Measurements from ENCODE around the gene YJEFN3.

DNA sequence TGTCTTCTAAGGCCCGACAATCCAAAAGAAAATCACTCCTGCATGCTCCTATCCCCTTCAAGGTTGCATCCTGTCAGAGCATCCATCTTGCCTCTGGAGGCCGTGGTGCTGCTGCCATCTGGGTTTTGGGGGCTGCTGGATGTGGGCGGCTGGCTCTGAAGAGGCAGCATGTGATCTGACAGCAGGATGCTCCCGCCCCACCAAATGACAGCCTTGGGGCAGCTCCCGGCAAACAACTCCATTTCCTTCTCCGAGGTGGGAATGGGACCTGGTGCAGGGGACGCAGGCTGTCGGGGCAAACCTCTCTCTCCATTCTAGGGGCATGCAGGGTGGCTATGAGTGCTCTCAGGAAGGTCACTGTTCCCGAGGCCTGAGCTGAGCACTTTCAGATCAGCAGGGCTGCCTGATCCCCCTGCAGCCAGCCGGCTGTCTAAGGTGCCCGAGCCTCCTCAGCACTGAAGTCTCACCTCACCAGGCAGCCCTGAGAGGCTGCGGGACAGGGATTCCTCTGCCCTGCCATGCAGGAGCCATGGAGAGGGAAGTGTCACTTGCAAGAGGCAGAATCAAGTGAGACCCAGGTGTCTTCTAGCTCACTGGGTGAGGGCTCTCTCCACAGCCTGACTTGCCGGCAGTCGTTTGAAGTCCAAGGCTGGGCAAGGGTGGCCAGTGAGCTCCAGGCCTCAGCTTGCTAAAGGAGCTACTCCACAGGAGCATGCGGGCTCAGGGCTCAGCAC is 42.2 kb upstream of the YJEFN3 start:
- TF ChIP-seq, protein P1, sequence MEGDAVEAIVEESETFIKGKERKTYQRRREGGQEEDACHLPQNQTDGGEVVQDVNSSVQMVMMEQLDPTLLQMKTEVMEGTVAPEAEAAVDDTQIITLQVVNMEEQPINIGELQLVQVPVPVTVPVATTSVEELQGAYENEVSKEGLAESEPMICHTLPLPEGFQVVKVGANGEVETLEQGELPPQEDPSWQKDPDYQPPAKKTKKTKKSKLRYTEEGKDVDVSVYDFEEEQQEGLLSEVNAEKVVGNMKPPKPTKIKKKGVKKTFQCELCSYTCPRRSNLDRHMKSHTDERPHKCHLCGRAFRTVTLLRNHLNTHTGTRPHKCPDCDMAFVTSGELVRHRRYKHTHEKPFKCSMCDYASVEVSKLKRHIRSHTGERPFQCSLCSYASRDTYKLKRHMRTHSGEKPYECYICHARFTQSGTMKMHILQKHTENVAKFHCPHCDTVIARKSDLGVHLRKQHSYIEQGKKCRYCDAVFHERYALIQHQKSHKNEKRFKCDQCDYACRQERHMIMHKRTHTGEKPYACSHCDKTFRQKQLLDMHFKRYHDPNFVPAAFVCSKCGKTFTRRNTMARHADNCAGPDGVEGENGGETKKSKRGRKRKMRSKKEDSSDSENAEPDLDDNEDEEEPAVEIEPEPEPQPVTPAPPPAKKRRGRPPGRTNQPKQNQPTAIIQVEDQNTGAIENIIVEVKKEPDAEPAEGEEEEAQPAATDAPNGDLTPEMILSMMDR (conservative IDR thresholded peaks at IDR 0.05 in 1 of 2, IDR thresholded peaks at IDR 0.05 in 1 of 2; ENCODE audit: extremely low read depth in 1 of 2, insufficient read depth in 1 of 2, low read depth in 1 of 2, low read length in 2 of 2) = no peak
- no peak for TF ChIP-seq EZH2 (IDR thresholded peaks at IDR 0.05; ENCODE audit: borderline replicate concordance, low read length)
